ENCODE measurements around the gene CRIP2.

Gene CRIP2

GRCh38 chr14:105528586-105529318 lies 54.1 kb downstream of the CRIP2 start:
- Histone ChIP-seq H3K36me3 (ENCODE audit: control insufficient read depth in 5 of 5, insufficient read depth in 5 of 5, low read length in 5 of 5) (no peaks in the 10 kb centered on the region), H3K27ac (ENCODE audit: low read depth, low read length) (no peak overlapping the region), H3K4me3 (ENCODE audit: low read depth in 1 of 5, low read length in 5 of 5) (peak overlapping the region in 4 of 5 donors; percentile 17 to 64 (median 60)), H3K9me3 (ENCODE audit: control insufficient read depth in 5 of 5, low read length in 5 of 5) (no peaks in the 10 kb centered on the region), H3K27me3 (ENCODE audit: control insufficient read depth in 5 of 5, insufficient read depth in 4 of 5, low read length in 5 of 5) (peaks cover 15 to 35% (median 25%) of the 10 kb centered on the region in 5 donors), H3K9ac (ENCODE audit: low read length in 5 of 5) (peak overlapping the region in 1 of 5 donors; percentile 41), H3K4me1 (ENCODE audit: control insufficient read depth in 5 of 5, insufficient read depth in 5 of 5, low read length in 5 of 5) (peaks cover 0 to 37% (median 31%) of the 10 kb centered on the region in 5 donors)

- no peaks in the 10 kb centered on the region for H3K9me3 ChIP-seq (ENCODE audit: control insufficient read depth in 5 of 5, low read length in 5 of 5)
- H3K9ac ChIP-seq (ENCODE audit: low read length in 5 of 5): no peak overlapping the region
- H3K36me3 ChIP-seq (ENCODE audit: control insufficient read depth in 5 of 5, insufficient read depth in 5 of 5, low read length in 5 of 5): no peaks in the 10 kb centered on the region
- no peak overlapping the region for H3K27ac ChIP-seq (ENCODE audit: low read depth, low read length)
- peak overlapping the region in 2 of 5 donors; percentile 46 to 64 for H3K4me3 ChIP-seq (ENCODE audit: low read depth in 1 of 5, low read length in 5 of 5)
- peaks cover 0 to 37% (median 31%) of the 10 kb centered on the region in 5 donors for H3K4me1 ChIP-seq (ENCODE audit: control insufficient read depth in 5 of 5, insufficient read depth in 5 of 5, low read length in 5 of 5)
- peaks cover 15 to 40% (median 29%) of the 10 kb centered on the region in 5 donors for H3K27me3 ChIP-seq (ENCODE audit: control insufficient read depth in 5 of 5, insufficient read depth in 4 of 5, low read length in 5 of 5)
Observed at GRCh38 chr14:105529319-105529568, 54.6 kb downstream of the CRIP2 start.
